ENCODE data around the gene MRPL40. TPM values are rescaled to one million over a fixed set of nuclear protein-coding genes. Genes with fewer than 3 reads are reported as not detected.
"Not testable (repeated sequence)": the region's sequence is repeated elsewhere in the genome, so short reads cannot be mapped to it uniquely, and the experiment has no call there.

Gene MRPL40
- total and polyA plus RNA-seq, 2 donors = 17.4 to 33.3 TPM

- DNase-seq (ENCODE audit: extremely low spot score) = no peak
- 89% methylated on average over 4 of the region's 4 CpGs for WGBS
Measured at GRCh38 chr22:19412923-19413322, 19.4 kb upstream of the MRPL40 start.

GRCh38 chr22:19419086-19419463 is 13.3 kb upstream of the MRPL40 start:
- DNase-seq (ENCODE audit: extremely low spot score) = no peak
- 89% methylated on average over 5 of the region's 5 CpGs for WGBS
- H3K36me3 ChIP-seq (ENCODE audit: insufficient read depth) = no peaks in the 10 kb centered on the region
- H3K27ac ChIP-seq (ENCODE audit: low read depth) = no peak overlapping the region
- H3K4me1 ChIP-seq (ENCODE audit: insufficient read depth) = no peaks in the 10 kb centered on the region
- no peak overlapping the region for H3K4me3 ChIP-seq (ENCODE audit: low read depth, low read length)

More at GRCh38 chr22:19412923-19413322, 19.4 kb upstream of the MRPL40 start:
- no peaks in the 10 kb centered on the region for H3K4me1 ChIP-seq (ENCODE audit: insufficient read depth)
- H3K4me3 ChIP-seq (ENCODE audit: low read depth, low read length) = no peak overlapping the region
- no peak overlapping the region for H3K27ac ChIP-seq (ENCODE audit: low read depth)
- no peaks in the 10 kb centered on the region for H3K36me3 ChIP-seq (ENCODE audit: insufficient read depth)

DNA sequence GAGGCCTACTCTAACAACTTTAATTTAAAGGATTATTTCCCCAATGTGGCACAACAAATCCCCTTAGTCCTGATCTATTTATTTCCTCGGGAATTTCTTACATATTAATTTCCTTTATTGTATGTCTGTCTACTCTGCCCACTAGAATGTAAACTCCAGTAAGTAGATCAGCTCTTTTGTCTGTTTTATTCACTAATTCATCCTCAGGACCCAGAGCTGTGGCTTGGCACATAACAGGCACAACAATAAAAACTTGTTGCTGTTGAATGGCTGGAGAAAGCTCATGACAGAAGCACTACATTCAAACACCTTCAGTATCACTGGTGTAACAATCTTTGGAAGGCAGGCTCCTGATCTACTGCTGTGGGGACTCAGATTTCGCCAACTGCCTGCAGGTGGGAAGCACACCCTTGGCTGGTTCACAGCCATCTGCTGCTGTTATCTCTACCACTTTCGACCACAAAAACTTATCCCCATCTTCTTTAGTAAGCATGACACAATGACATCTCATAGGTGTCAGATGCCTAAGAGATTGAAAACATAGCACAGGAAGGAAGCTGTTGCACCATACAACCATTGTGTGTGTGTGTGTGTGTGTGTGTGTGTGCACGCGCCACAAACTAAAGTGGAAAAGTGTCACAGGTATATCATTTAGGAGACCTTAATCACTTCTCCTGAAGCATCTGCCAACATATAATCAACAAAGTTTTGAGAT is 12.7 kb upstream of the MRPL40 start:
- Histone ChIP-seq H3K4me1 (ENCODE audit: insufficient read depth) (no peaks in the 10 kb centered on the region), H3K4me3 (ENCODE audit: low read depth, low read length) (no peak overlapping the region), H3K27ac (ENCODE audit: low read depth) (no peak overlapping the region), H3K36me3 (ENCODE audit: insufficient read depth) (no peaks in the 10 kb centered on the region)
- DNase-seq (ENCODE audit: extremely low spot score) = no peak
- WGBS = 79% methylated on average over 5 of the region's 5 CpGs

DNA sequence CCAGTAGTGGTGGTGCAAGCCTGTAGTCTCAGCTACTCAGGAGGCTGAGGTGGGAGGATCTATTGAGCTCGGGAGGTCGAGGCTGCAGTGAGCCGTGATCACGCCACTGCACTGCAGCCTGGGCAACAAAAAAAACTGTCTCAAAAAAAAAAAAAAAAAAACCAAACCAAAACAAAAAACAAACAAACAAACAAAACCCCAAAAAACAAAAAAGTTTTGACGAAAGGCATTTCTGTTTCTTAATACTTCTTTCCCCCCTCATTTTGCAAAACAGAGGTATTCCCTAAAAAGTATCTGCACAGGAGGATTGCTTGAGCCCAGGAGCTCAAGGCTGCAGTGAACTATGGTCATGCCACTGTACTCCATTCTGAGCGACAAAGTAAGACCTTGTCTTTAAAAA is 12.0 kb upstream of the MRPL40 start:
- DNase-seq (ENCODE audit: extremely low spot score) = no peak
- Histone ChIP-seq H3K4me3 (ENCODE audit: low read depth, low read length) (no peak overlapping the region), H3K27ac (ENCODE audit: low read depth) (no peak overlapping the region), H3K36me3 (ENCODE audit: insufficient read depth) (no peaks in the 10 kb centered on the region), H3K4me1 (ENCODE audit: insufficient read depth) (no peaks in the 10 kb centered on the region)
- 92% methylated on average over 6 of the region's 6 CpGs for WGBS

DNA sequence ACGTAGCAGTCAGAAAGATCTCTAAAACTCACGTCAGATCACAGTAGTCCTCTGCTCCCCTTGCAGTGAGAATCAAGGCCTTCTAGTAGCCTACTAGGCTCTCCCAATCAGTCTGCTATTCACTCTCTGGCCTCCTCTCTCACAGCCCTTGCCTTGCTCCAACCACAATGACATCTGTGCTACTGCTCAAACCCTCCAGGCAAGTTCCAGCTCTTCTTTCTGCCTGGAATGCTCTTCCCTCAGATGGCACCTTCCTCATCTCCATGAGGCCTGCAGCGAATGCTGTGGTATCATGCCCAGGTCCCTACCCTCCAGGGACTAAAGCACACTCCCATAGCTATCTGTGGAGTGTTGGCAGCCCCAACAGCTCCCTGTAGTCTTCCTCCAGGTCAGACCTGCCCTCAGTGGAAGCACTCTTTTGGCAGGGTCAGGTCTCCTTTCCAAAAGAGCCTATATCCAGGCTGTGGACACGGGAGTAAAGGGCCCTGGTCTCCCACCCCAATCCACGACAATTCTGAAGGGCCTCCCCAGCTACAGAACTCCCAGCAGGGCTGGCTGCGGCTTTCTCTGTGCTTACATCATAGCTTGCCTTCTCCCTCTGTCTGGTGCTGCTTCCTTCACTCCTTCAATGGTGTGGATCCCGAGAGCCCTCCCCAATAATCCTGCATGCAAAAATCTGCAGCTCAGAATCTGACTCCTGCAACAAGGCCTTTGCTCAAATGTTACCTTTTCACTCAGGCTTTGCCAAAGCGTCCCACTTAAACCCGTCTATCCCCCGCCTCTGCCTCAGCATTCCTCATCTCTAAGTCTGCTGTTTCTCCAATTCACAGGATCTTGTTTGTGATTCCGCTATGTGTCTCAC is 9.7 kb upstream of the MRPL40 start:
- H3K4me3 ChIP-seq (ENCODE audit: low read depth, low read length) = no peak overlapping the region
- DNase-seq (ENCODE audit: extremely low spot score) = no peak
- H3K4me1 ChIP-seq (ENCODE audit: insufficient read depth) = no peaks in the 10 kb centered on the region
- WGBS = 85% methylated on average over 11 of the region's 11 CpGs
- H3K27ac ChIP-seq (ENCODE audit: low read depth) = no peak overlapping the region
- no peaks in the 10 kb centered on the region for H3K36me3 ChIP-seq (ENCODE audit: insufficient read depth)

GRCh38 chr22:19424186-19424500 is 8.2 kb upstream of the MRPL40 start:
- no peaks in the 10 kb centered on the region for H3K4me1 ChIP-seq (ENCODE audit: insufficient read depth)
- H3K4me3 ChIP-seq (ENCODE audit: low read depth, low read length) = no peak overlapping the region
- no peak overlapping the region for H3K27ac ChIP-seq (ENCODE audit: low read depth)
- DNase-seq (ENCODE audit: extremely low spot score) = no peak
- no peaks in the 10 kb centered on the region for H3K36me3 ChIP-seq (ENCODE audit: insufficient read depth)
- 86% methylated on average over 3 of the region's 3 CpGs for WGBS

DNA sequence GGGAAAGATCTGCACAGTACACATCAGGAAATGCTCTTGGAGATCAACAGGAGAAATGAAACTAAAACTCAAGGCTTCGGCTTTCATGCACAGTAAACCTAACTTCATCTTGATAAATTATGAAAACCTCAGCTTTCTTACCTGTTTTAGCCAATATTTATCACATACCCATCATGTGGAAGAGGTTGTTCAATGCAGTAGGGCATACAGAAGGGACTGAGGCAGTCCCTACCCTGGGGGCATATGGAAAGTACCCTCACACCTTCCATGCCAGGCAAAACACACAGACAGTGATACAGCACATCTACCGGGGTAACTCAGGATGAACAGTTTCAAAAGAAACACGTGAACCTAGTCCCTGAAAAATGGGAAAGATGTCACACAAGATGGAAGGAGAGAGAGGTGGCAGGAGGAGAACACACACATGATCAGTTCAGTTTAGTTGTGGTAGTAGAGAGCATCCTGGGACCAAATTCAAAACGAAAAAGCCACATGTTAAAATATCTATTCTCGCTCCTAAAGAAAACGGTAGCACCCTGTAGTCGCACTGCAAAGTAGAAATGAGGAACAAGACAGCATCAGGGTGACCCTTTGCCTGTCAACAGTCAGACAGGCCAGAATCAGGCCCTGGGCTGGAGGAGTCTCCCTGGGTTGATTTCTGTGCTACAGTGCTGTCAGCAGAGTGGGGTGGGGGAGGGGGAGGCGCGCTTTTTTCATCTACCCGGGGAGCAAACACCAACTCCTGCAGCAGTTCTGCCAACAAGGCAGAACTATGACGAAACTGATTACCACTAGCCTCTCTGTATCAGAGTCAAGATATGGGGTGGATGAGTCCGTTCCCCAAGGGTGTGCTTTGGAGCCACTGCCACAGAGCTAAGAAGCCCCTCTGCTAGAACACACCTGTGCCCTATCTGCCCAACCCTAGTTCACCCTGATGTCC is 2.1 kb upstream of the MRPL40 start:
- WGBS = 19% methylated on average over 12 of the region's 12 CpGs
- Histone ChIP-seq H3K27ac (ENCODE audit: low read depth) (no peak overlapping the region), H3K36me3 (ENCODE audit: insufficient read depth) (no peaks in the 10 kb centered on the region), H3K4me3 (ENCODE audit: low read depth, low read length) (peak overlapping the region; percentile 99), H3K4me1 (ENCODE audit: insufficient read depth) (no peaks in the 10 kb centered on the region)
- DNase-seq (ENCODE audit: extremely low spot score) = no peak

DNA sequence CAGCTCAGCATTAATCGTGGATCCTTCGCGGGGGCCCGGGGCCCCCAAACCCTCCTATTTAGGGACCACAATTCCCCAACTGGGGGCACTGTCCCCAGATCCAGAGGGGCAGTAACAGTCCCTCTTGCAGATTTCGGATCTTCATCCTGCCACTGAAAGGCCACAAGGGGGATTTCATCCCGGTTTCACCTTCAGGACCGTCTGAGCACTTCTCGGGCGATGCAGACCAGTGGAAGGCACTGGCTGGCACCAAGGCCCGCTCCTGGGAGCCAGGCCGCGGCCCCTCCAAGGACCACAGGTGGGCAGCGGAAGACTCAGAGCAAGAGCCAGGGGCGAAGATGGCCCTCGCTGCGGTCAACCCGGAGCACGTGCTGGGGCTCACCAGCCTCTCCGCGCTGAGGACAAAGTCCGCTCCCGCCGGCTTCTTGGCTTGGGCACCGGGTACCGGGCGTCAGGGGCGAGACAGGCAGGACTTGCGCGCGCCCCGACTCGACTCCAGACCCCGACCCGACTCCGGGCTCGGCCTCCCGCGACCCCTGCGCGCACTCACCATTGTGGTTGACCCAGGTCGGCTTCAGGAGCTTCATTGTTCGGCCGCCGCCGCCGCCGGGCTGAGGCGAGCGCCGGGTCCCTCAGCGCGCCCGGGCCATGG is 1.3 kb upstream of the MRPL40 start:
- Histone ChIP-seq H3K27ac (ENCODE audit: low read depth) (peak overlapping the region; percentile 16), H3K36me3 (ENCODE audit: insufficient read depth) (no peaks in the 10 kb centered on the region), H3K4me3 (ENCODE audit: low read depth, low read length) (peak overlapping the region; percentile 99), H3K4me1 (ENCODE audit: insufficient read depth) (no peaks in the 10 kb centered on the region)
- DNase-seq (ENCODE audit: extremely low spot score) = no peak
- under 1% methylated on average over 53 of the region's 53 CpGs for WGBS

- Histone ChIP-seq H3K27ac (ENCODE audit: low read depth) (peak within 1 kb of the TSS; percentile 92), H3K36me3 (ENCODE audit: insufficient read depth) (no peaks in the 10 kb centered on the region), H3K4me1 (ENCODE audit: insufficient read depth) (no peaks in the 10 kb centered on the region), H3K4me3 (ENCODE audit: low read depth, low read length) (peak within 1 kb of the TSS; percentile 99)
- peak; percentile 26 for DNase-seq (ENCODE audit: extremely low spot score)
- under 1% methylated on average over 66 of the region's 66 CpGs for WGBS
Measured at GRCh38 chr22:19431649-19432132, 654 bp upstream of the MRPL40 start, which contains the start of gene HIRA. Gene HIRA, minus strand, starts transcription at chr22:19431733. Its CDS starts 257 bp downstream, at chr22:19431476.

DNA sequence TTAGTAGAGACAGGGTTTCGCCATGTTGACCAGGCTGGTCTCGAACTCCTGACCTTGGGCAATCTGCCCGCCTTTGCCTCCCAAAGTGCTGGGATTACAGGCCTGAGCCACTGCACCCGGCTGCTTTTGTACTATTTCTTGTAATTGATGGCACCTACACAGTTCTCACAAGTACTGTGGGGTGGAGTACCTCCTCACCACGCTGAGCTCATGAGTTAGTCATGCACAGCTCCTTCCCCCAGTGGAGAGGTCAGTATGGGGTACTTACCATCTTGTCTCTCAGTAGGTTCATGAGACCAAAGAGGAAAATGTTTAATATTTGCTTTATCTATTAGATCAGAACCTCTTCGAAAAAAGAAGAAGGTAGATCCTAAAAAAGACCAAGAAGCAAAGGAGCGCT is 2.1 kb downstream of the MRPL40 start:
- 97% methylated on average over 7 of the region's 7 CpGs for WGBS
- no peaks in the 10 kb centered on the region for H3K36me3 ChIP-seq (ENCODE audit: insufficient read depth)

DNA sequence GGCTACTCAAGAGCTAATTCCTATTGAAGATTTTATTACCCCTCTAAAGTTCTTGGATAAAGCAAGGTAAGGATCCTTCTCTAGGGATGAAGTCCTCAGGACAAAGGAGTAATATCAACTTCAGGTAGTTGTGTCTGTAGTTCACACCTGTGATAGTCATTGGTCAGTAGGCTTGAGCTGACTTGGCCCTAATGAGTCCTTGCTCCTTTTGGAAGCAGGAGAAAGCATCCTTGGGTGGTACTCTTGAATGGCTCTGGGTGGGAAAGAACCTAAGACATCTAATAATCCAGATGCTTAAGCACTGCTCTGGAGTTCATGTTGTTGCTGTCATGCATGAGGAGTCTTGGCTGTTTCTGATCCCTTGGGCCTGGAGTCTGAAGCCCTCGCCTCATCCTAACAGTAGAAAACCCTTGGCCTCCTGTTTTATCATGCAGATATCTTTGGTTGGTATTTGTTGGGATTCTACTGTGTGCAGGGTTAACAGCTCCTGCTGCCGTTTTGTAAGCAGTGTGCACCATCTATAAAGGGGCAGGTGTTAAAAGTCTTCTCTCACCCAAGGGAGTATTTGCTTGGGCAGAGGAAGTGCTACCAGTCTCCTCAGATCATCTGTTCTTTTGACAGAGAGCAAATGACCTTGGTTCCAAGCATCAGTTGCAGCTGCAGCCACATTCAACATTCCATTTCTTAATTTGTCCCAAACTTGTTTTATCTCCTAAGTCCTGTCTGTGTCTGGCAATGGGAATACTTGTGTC is 2.7 kb downstream of the MRPL40 start:
- Histone ChIP-seq H3K4me1 (ENCODE audit: insufficient read depth) (no peaks in the 10 kb centered on the region), H3K27ac (ENCODE audit: low read depth) (no peak overlapping the region), H3K36me3 (ENCODE audit: insufficient read depth) (no peaks in the 10 kb centered on the region), H3K4me3 (ENCODE audit: low read depth, low read length) (no peak overlapping the region)
- WGBS = 86% methylated on average over 2 of the region's 2 CpGs
- DNase-seq (ENCODE audit: extremely low spot score) = no peak

More for the DNA sequence above, 2.1 kb downstream of the MRPL40 start:
- no peak for DNase-seq (ENCODE audit: extremely low spot score)
- Histone ChIP-seq H3K4me1 (ENCODE audit: insufficient read depth) (no peaks in the 10 kb centered on the region), H3K4me3 (ENCODE audit: low read depth, low read length) (no peak overlapping the region), H3K27ac (ENCODE audit: low read depth) (no peak overlapping the region)

GRCh38 chr22:19436444-19437161 is 4.3 kb downstream of the MRPL40 start:
- H3K36me3 ChIP-seq (ENCODE audit: insufficient read depth); H3K27ac ChIP-seq (ENCODE audit: low read depth); H3K4me3 ChIP-seq (ENCODE audit: low read depth, low read length); DNase-seq (ENCODE audit: extremely low spot score); H3K4me1 ChIP-seq (ENCODE audit: insufficient read depth): not testable (repeated sequence)
- WGBS = 90% methylated on average over 9 of the region's 9 CpGs

Data from urinary bladder (tissue), 4 donors.